ENCODE results near the gene NDUFAF2.
"Not testable (repeated sequence)": the region's sequence is repeated elsewhere in the genome, so short reads cannot be mapped to it uniquely, and the experiment has no call there.

DNA sequence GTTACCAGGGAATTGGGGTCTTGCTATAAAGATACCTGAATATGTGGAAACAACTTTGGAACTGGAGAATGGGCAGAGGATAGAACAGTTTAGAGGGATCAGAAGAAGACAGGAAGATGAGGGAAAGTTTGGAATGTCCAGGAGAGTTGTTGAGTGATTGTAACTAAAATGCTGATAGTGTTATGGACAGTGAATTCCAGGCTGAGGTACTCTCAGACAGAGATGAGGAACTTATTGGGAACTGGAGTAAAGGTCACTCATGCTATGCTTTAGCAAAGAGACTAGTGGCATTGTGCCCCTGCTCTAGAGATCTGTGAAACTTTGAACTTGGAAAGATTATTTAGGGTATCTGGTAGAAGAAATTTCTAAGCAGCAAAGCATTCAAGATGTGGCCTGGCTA is 242.3 kb downstream of the NDUFAF2 start:
- TF ChIP-seq POLR2A (IDR thresholded peaks at IDR 0.05; ENCODE audit: low read length); GATA1 (IDR thresholded peaks at IDR 0.05; ENCODE audit: low read depth, low read length): not testable (repeated sequence)
